Gastrocnemius medialis (tissue), 4 donors: ENCODE results near the gene CBX2. TPM values are rescaled to one million over a fixed set of nuclear protein-coding genes. Genes with fewer than 3 reads are reported as not detected.

Experiments
- ATAC-seq, 2 donors: fragments of 150-250 bp; one replicate each; pipeline ENCODE4 v1.9.1; 2016
- DNase-seq, 2 donors: peaks; one replicate each; pipeline ENCODE4 v3.0.0-alpha.2; 2019
- H3K27ac ChIP-seq, 4 donors: fragments of 200-600 bp; sonication (generic); 1 replicate in 1 of 4; 2 replicates in 3 of 4; pipeline ENCODE4 v1.5.1; 2016 to 2018; ENCODE audit warnings: mild to moderate bottlenecking in 2 of 4, moderate library complexity in 1 of 4
- H3K27me3 ChIP-seq, 3 donors: fragments of 200-600 bp; sonication (generic) in 2 of 3; 1 replicate in 1 of 3; 2 replicates in 2 of 3; pipeline versions ENCODE4 v1.5.1 to v1.6.0; 2016 to 2019; ENCODE audit warnings: mild to moderate bottlenecking in 1 of 3, moderate library complexity in 1 of 3
- H3K36me3 ChIP-seq, 2 donors: fragments of 200-600 bp; sonication (generic) in 1 of 2; one replicate each; pipeline ENCODE4 v1.5.1; 2017 to 2018
- H3K4me1 ChIP-seq, 2 donors: fragments of 200-600 bp; sonication (generic) in 1 of 2; one replicate each; pipeline ENCODE4 v1.5.1; 2016 to 2017; ENCODE audit warnings: mild to moderate bottlenecking in 2 of 2
- H3K4me3 ChIP-seq, 4 donors: fragments of 200-600 bp; sonication (generic) in 3 of 4; 1 replicate in 1 of 4; 2 replicates in 3 of 4; pipeline ENCODE4 v1.5.1; 2016 to 2019; ENCODE audit warnings: mild to moderate bottlenecking in 2 of 4
- H3K9me3 ChIP-seq, 3 donors: fragments of 200-600 bp; sonication (generic) in 2 of 3; 1 replicate in 1 of 3; 2 replicates in 2 of 3; pipeline ENCODE4 v1.5.1; 2016 to 2019
- CTCF ChIP-seq, 5 experiments: fragments of 450-650 bp in 3 of 5; fragments of 200-600 bp in 2 of 5; sonication (generic) in 2 of 5; IDR thresholded peaks in 4 of 5; conservative IDR thresholded peaks in 1 of 5; 1 replicate in 4 of 5; 2 replicates in 1 of 5; pipeline ENCODE4 v1.5.1; 2016 to 2019; ENCODE audit warnings: antibody characterized with exemption in 5 of 5, mild to moderate bottlenecking in 3 of 5, moderate library complexity in 3 of 5
- POLR2A ChIP-seq, 2 donors: fragments of 450-650 bp; IDR thresholded peaks; one replicate each; pipeline ENCODE4 v1.6.1; 2017; ENCODE audit warnings: antibody characterized with exemption in 2 of 2, mild to moderate bottlenecking in 2 of 2, moderate library complexity in 2 of 2
- in situ Hi-C, 4 donors: fragments of 200-750 bp; cut with MboI; loops; one replicate each; pipeline versions ENCODE4 v1.15.0 to v1.8.0; 2017; ENCODE audit warnings: low sequenced_read_pairs in 4 of 4
- intact Hi-C: fragments of 100-400 bp; cut with DNase I; formaldehyde crosslinking; loops from one replicate; pipeline ENCODE4 v1.15.1; 2023; ENCODE audit warnings: low total_unique reads
- total RNA-seq, 4 donors: library from RNA; depleted of rRNA; stranded (reverse); fragments of >200 nt; gene quantifications; one replicate each; pipeline versions ENCODE4 v1.1.0 to v1.2.3, GENCODE V29; 2016

The CBX2 gene
- total RNA-seq, 4 donors from 2014 or later = 0.13 to 1.1 (median 0.42) TPM; not detected in 1

GRCh38 chr17:79786930-79787643 lies 9.1 kb downstream of the CBX2 start:
- intact Hi-C loops (no loop called here), in situ Hi-C loops (no loop called here)
- H3K4me1 ChIP-seq = peaks cover 0 to 8% of the 10 kb centered on the region in 2 donors
- no peak overlapping the region for H3K27ac ChIP-seq
- no peaks in the 10 kb centered on the region for H3K9me3 ChIP-seq
- TF ChIP-seq CTCF (IDR thresholded peaks at IDR 0.05 in 4 of 5, conservative IDR thresholded peaks at IDR 0.05 in 1 of 5) = no peak
- TF ChIP-seq POLR2A (IDR thresholded peaks at IDR 0.05) = no peak
- ATAC-seq (no peak), DNase-seq (no peak)
- H3K27me3 ChIP-seq = peaks cover 61 to 68% (median 67%) of the 10 kb centered on the region in 3 donors
- H3K4me3 ChIP-seq = no peak overlapping the region
- H3K36me3 ChIP-seq = no peaks in the 10 kb centered on the region

- Histone ChIP-seq H3K36me3 (no peaks in the 10 kb centered on the region), H3K27ac (no peak overlapping the region), H3K4me1 (peaks cover 7 to 21% of the 10 kb centered on the region in 2 donors), H3K9me3 (no peaks in the 10 kb centered on the region), H3K4me3 (no peak overlapping the region), H3K27me3 (peaks cover 70 to 78% (median 73%) of the 10 kb centered on the region in 3 donors)
- in situ Hi-C loops (no loop called here), intact Hi-C loops (no loop called here)
- TF ChIP-seq CTCF (IDR thresholded peaks at IDR 0.05 in 4 of 5, conservative IDR thresholded peaks at IDR 0.05 in 1 of 5) (no peak), POLR2A (IDR thresholded peaks at IDR 0.05) (no peak)
- DNase-seq = no peak
- no peak for ATAC-seq
These were observed 10.5 kb downstream of the CBX2 start for GRCh38 chr17:79788455-79788854.

- in situ Hi-C loops = no loop called here
- TF ChIP-seq POLR2A (IDR thresholded peaks at IDR 0.05) (no peak), CTCF (IDR thresholded peaks at IDR 0.05 in 4 of 5, conservative IDR thresholded peaks at IDR 0.05 in 1 of 5) (no peak)
- H3K4me1 ChIP-seq = peaks cover 7 to 21% of the 10 kb centered on the region in 2 donors
- peak overlapping the region in 2 of 4 donors; percentile 0 to 8 for H3K4me3 ChIP-seq
- H3K27ac ChIP-seq = no peak overlapping the region
- intact Hi-C loops = no loop called here
- DNase-seq = no peak
- H3K27me3 ChIP-seq = peaks cover 74 to 84% (median 80%) of the 10 kb centered on the region in 3 donors
- no peak for ATAC-seq
- no peaks in the 10 kb centered on the region for H3K36me3 ChIP-seq
- H3K9me3 ChIP-seq = no peaks in the 10 kb centered on the region
These were observed 11.3 kb downstream of the CBX2 start for GRCh38 chr17:79788989-79789942.

GRCh38 chr17:79789943-79790804 lies 12.2 kb downstream of the CBX2 start:
- no peak overlapping the region for H3K27ac ChIP-seq
- peaks cover 7 to 21% of the 10 kb centered on the region in 2 donors for H3K4me1 ChIP-seq
- TF ChIP-seq CTCF (IDR thresholded peaks at IDR 0.05 in 4 of 5, conservative IDR thresholded peaks at IDR 0.05 in 1 of 5) = peak; percentile 68 to 82 (median 79)
- no peak for TF ChIP-seq POLR2A (IDR thresholded peaks at IDR 0.05)
- peak overlapping the region in 2 of 4 donors; percentile 0 to 8 for H3K4me3 ChIP-seq
- H3K9me3 ChIP-seq = no peaks in the 10 kb centered on the region
- DNase-seq = no peak
- peaks cover 69 to 83% (median 80%) of the 10 kb centered on the region in 3 donors for H3K27me3 ChIP-seq
- peak; percentile 39 to 58 for ATAC-seq
- in situ Hi-C loops = no loop called here
- intact Hi-C loops = loop anchor here (1.0 to 5.0 kb wide), 2 partner anchors 127 to 201 kb away; no protein-coding TSS in a partner anchor
- H3K36me3 ChIP-seq = no peaks in the 10 kb centered on the region
